ENCODE results near the gene INCA1. TPM values are rescaled to one million over a fixed set of nuclear protein-coding genes. Genes with fewer than 3 reads are reported as not detected.

INCA1 gene
- total RNA-seq, 2 donors from 2014 or later, result 1.7 to 2.9 TPM

DNA sequence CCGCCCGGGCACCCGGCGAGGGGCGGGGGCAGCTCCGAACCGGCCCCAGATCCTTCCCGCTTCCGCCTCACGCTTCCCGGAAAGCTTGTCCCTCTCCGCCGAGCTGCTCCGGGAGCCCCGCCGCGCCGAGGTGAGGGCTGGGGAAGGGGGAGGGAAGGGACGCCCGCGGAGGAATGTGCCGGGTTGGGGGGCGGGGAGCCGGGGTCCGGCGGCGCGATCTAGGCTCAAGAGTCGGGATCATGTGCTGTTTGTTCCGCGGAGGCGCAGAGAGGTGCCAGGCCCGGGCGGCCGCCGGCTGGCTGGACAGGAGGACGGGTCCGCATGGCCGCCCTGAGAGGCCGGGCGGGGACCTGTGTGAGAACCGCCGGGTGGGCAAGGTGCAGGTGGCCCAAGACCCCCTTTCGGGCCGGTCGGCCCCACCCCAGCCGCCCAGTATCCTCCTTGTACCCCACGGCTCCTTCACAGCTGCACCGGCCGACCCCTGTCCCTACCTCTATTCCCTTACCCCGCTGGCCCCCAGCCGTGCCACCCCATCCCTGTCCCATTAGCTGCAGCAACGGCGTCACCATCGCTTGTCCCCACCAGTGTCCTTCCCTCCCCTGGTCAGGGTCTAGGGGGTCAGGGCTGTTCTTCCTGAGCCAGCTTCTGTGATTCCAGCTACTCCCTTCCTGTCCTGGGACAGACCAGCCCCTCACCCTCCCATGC is 857 bp upstream of the INCA1 start:
- H3K4me1 ChIP-seq, result peaks cover 0 to 38% of the 10 kb centered on the region in 2 donors
- H3K9me3 ChIP-seq, result no peaks in the 10 kb centered on the region
- H3K4me3 ChIP-seq, result peak overlapping the region; percentile 83 to 91
- DNase-seq (ENCODE audit: low spot score), result no peak
- peak overlapping the region; percentile 96 to 97 for H3K27ac ChIP-seq
- H3K36me3 ChIP-seq, result peaks cover 24% of the 10 kb centered on the region
- TF ChIP-seq, protein P1, sequence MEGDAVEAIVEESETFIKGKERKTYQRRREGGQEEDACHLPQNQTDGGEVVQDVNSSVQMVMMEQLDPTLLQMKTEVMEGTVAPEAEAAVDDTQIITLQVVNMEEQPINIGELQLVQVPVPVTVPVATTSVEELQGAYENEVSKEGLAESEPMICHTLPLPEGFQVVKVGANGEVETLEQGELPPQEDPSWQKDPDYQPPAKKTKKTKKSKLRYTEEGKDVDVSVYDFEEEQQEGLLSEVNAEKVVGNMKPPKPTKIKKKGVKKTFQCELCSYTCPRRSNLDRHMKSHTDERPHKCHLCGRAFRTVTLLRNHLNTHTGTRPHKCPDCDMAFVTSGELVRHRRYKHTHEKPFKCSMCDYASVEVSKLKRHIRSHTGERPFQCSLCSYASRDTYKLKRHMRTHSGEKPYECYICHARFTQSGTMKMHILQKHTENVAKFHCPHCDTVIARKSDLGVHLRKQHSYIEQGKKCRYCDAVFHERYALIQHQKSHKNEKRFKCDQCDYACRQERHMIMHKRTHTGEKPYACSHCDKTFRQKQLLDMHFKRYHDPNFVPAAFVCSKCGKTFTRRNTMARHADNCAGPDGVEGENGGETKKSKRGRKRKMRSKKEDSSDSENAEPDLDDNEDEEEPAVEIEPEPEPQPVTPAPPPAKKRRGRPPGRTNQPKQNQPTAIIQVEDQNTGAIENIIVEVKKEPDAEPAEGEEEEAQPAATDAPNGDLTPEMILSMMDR (IDR thresholded peaks at IDR 0.05), result no peak
- H3K27me3 ChIP-seq, result no peaks in the 10 kb centered on the region

DNA sequence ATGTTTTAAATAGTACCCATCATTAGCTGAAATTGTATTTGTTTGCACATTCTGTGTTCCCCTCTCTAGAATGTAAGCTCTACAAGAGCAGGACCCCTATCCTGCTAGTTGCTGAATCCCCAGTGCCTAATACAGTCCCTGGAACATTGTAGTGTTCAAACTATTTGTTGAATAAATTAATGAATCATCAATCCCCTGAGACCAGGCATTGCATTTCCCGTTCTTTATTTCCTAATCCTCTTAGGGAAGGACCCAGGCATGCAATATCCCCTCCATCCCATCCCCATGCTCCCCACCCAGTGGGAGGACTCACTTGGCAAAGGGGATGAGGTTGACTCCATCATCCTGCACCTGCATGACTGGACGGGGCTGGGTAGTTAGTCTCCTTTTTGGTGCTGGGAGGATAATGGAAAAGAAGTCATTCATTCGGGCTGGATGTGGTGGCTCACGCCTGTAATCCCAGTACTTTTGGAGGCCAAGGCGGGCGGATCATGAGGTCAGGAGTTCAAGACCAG is 3.2 kb downstream of the INCA1 start:
- no peak for DNase-seq (ENCODE audit: low spot score)
- TF ChIP-seq, protein P1 (IDR thresholded peaks at IDR 0.05), result no peak
- no peak overlapping the region for H3K4me3 ChIP-seq
- no peaks in the 10 kb centered on the region for H3K36me3 ChIP-seq
- H3K9me3 ChIP-seq, result no peaks in the 10 kb centered on the region
- H3K4me1 ChIP-seq, result peaks cover 0 to 16% of the 10 kb centered on the region in 2 donors
- no peak overlapping the region for H3K27ac ChIP-seq
- H3K27me3 ChIP-seq, result no peaks in the 10 kb centered on the region

DNA sequence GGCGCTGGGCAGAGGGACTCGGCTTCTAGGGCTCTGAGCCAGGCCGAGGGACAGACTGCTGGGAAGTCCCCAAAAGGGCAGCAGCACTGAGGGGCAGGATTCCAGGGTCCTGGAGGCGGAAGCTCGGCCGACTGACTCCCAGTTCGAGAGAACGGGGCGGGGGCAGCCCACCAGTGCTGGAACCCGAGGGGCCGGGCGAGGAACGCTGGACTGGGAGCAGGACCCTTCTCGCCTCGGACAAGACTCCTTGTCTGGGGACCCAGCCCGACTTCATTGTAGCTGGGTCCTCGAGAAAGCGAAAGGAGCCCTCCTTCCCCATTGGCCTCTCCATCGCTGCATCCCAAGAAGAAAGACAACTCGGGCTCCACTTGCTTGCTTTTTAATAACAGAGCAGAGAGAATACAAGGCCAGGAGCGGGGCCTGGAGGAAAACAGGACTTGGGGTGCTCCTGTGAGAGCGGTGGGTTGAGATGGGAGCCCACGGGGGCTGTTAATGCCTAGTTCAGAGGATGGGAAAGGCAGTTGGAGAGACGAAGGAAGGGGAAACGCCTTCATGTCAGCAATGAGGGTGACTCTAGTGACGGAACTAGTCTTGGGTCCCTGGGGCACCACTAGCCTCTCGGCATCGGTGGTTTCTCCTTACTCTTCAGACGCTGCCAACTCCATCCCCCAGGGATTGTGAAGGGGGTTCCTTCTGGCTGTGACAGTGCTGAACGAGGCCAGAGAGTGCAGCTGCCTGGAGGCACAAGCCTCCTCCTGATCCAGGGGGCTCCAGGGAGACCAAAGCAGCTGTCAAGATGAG is 9.4 kb downstream of the INCA1 start:
- H3K36me3 ChIP-seq, result peaks cover 10% of the 10 kb centered on the region
- no peaks in the 10 kb centered on the region for H3K27me3 ChIP-seq
- H3K4me3 ChIP-seq, result peak overlapping the region; percentile 91
- H3K4me1 ChIP-seq, result peaks cover 0 to 30% of the 10 kb centered on the region in 2 donors
- DNase-seq (ENCODE audit: low spot score), result peak; percentile 62
- no peaks in the 10 kb centered on the region for H3K9me3 ChIP-seq
- TF ChIP-seq, protein P1 (IDR thresholded peaks at IDR 0.05), result no peak
- H3K27ac ChIP-seq, result peak overlapping the region; percentile 96 to 97

DNA sequence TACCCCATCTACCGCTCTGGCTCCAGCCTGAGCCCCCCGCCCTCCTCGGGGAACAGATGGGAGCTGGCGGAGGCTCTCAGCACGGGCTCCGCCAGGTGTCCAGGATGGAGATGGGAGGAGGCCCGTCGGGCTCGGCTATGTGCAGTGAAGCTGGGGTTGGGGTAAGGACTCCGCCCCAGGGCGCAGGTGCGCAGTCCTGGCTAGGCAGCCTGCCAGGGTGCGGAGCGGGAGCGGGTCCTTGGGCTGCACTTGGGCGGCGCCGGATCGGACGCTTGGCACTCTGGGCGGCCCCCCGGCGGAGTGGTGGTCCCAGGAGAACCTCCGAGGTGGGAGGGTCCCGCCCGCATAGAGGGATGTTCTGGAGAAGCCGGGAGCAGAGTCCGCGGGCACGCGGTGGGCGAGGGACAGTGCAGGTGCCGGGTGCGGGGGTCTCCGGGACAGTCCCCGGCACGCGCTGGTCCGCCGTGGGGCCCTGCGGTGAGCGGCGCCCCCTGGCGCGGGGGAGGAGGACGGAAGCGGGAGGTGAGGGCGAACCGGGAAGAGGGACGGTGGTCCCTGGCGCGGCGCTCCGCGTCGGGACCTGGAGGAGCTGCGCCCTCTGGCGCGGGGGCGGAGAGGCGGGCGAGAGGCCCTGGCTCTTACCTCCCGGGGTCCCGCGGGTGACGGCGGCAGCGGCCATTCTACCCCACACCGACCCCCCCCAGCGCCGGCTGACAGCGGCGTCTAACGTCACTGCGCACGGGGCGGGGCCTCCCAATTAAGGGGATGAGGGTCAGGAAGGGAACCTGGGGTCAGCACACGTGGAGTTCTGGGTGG is 10.2 kb downstream of the INCA1 start, which contains the start of gene CAMTA2:
Gene CAMTA2 (minus strand): TSS at position 725 of the 816 bp plus-strand sequence. CDS start 1,453 bp downstream, outside the sequence.
- Histone ChIP-seq H3K27ac (peak within 1 kb of the TSS; percentile 96 to 97), H3K4me1 (peaks cover 0 to 30% of the 10 kb centered on the region in 2 donors), H3K36me3 (peaks cover 15% of the 10 kb centered on the region), H3K27me3 (no peaks in the 10 kb centered on the region), H3K9me3 (no peaks in the 10 kb centered on the region), H3K4me3 (peak within 1 kb of the TSS; percentile 91)
- TF ChIP-seq, protein P1 (IDR thresholded peaks at IDR 0.05), result peak; percentile 90 to 93
- peak; percentile 89 for DNase-seq (ENCODE audit: low spot score)

DNA sequence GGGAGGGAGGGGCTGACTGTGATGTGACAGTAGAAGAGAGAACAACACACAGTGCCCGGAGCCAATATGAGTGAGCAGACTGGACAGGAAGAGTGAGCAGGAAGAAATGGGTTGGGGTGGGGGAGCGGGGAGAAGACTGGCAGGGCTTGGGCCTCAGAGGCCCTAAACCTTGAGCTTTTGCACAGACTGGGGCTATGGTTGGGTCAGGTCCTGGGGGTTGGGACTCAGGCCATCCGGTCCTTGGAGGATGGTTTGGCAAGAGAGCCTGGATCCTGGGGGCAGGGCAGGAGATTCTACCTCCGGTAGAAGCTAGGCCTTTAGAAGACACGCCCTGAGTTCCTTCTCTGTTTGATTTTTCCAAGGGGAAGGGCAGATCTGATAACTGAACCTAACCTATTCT is 10.9 kb downstream of the INCA1 start:
- no peak for DNase-seq (ENCODE audit: low spot score)
- Histone ChIP-seq H3K4me1 (peaks cover 0 to 30% of the 10 kb centered on the region in 2 donors), H3K27me3 (no peaks in the 10 kb centered on the region), H3K9me3 (no peaks in the 10 kb centered on the region), H3K4me3 (peak overlapping the region; percentile 91), H3K27ac (peak overlapping the region; percentile 96 to 97), H3K36me3 (peaks cover 15% of the 10 kb centered on the region)
- TF ChIP-seq, protein P1 (IDR thresholded peaks at IDR 0.05), result no peak

Data from right atrium auricular region (tissue), 2 donors.